Glutamatergic neuron (in vitro differentiated cells): ENCODE measurements around the gene MAB21L2. TPM values are rescaled to one million over a fixed set of nuclear protein-coding genes. Genes with fewer than 3 reads are reported as not detected.

Experiments used
- DNase-seq: peaks from one replicate; pipeline ENCODE4 v3.0.0; 2022
- H3K27ac Mint-ChIP-seq: one replicate; pipeline ENCODE4 v1.8.0; 2020; ENCODE audit warnings: mild to moderate bottlenecking, mixed read lengths, inconsistent platforms; ENCODE audit not compliant: unreplicated experiment
- H3K27me3 Mint-ChIP-seq: one replicate; pipeline ENCODE4 v1.8.0; 2020; ENCODE audit warnings: mild to moderate bottlenecking, moderate library complexity, mixed read lengths, inconsistent platforms; ENCODE audit not compliant: unreplicated experiment
- H3K36me3 Mint-ChIP-seq: one replicate; pipeline ENCODE4 v1.8.0; 2020; ENCODE audit warnings: mild to moderate bottlenecking, mixed read lengths, inconsistent platforms; ENCODE audit not compliant: unreplicated experiment
- H3K4me1 Mint-ChIP-seq: one replicate; pipeline ENCODE4 v1.8.0; 2020; ENCODE audit warnings: mild to moderate bottlenecking, low read depth, mixed read lengths, inconsistent platforms; ENCODE audit not compliant: unreplicated experiment
- H3K4me3 Mint-ChIP-seq: one replicate; pipeline ENCODE4 v1.8.0; 2020; ENCODE audit warnings: mild to moderate bottlenecking, mixed read lengths, inconsistent platforms; ENCODE audit not compliant: unreplicated experiment
- H3K9me3 Mint-ChIP-seq: one replicate; pipeline ENCODE4 v1.8.0; 2020; ENCODE audit warnings: mild to moderate bottlenecking, moderate library complexity, mixed read lengths, inconsistent platforms; ENCODE audit not compliant: unreplicated experiment
- total RNA-seq: library from RNA; stranded (reverse); fragmentation: NEBNext Ultra II Directional; extraction: Animal tissue kit (Norgen Biotek cat#: 25700); gene quantifications from one replicate; pipeline ENCODE4 v1.2.1, GENCODE V29; 2021; ENCODE audit not compliant: unreplicated experiment
- TF ChIP-seq, protein P1 (sequence below): fragments of 200-600 bp; sonication (generic); IDR thresholded peaks from one replicate; pipeline ENCODE4 v1.5.0; 2021; ENCODE audit not compliant: partially characterized antibody, unreplicated experiment

The MAB21L2 gene
- total RNA-seq, 1 donor from 2014 or later = 3.4 TPM

DNA sequence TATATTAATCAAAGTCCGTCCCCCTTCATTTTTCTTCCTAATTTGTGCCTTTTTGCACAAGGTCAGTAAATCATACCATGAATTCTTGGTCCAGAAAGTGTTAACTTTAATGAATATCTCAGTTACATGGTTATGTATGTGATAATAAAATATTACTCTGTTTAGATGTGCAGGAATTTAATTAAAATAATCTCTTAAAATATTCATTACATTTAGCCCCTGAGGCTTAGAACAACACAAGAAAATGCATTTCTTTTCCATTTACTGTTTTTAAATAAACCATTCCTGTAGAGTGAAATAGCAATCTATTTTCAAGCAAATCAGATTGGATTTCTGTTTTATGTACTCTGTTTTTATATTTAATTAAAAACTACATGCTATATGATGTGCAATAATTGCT is 17.6 kb downstream of the MAB21L2 start:
- no peak for DNase-seq
- Mint-ChIP-seq H3K27me3 (no peaks in the 10 kb centered on the region), H3K9me3 (peaks cover 2% of the 10 kb centered on the region), H3K27ac (no peak overlapping the region), H3K36me3 (no peaks in the 10 kb centered on the region), H3K4me3 (no peak overlapping the region), H3K4me1 (peaks cover 7% of the 10 kb centered on the region)
- TF ChIP-seq, protein P1, sequence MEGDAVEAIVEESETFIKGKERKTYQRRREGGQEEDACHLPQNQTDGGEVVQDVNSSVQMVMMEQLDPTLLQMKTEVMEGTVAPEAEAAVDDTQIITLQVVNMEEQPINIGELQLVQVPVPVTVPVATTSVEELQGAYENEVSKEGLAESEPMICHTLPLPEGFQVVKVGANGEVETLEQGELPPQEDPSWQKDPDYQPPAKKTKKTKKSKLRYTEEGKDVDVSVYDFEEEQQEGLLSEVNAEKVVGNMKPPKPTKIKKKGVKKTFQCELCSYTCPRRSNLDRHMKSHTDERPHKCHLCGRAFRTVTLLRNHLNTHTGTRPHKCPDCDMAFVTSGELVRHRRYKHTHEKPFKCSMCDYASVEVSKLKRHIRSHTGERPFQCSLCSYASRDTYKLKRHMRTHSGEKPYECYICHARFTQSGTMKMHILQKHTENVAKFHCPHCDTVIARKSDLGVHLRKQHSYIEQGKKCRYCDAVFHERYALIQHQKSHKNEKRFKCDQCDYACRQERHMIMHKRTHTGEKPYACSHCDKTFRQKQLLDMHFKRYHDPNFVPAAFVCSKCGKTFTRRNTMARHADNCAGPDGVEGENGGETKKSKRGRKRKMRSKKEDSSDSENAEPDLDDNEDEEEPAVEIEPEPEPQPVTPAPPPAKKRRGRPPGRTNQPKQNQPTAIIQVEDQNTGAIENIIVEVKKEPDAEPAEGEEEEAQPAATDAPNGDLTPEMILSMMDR = no peak

DNA sequence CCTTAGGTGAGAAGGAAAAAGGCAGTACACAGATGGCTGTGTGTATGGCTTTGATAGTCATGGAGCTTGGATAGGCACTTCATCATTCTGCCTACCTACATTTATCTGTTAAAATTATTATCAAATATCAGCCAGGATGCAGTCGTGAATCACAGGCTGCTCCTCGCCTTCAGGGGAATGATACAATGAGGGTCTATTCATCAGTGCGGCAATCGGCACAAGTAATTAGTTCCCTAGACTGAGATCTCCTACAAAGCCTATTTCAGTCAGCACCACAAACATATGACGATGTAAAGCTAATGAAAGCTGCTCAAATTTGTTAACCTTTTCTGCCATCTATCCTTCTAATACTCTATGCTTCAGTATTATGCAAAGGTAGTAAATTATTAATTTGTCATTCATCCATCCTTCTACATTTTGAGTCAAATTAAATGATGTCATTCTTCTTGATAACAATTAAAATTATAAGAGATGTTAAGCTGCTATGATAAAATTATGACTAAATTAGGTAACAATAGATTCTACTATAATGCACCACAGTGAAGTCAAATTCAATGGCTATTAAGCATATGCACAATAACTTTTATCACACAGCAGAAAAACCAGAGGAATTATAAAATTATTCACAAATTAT is 19.0 kb downstream of the MAB21L2 start:
- TF ChIP-seq, protein P1 = no peak
- no peak overlapping the region for H3K4me3 Mint-ChIP-seq
- no peak overlapping the region for H3K27ac Mint-ChIP-seq
- no peaks in the 10 kb centered on the region for H3K27me3 Mint-ChIP-seq
- no peaks in the 10 kb centered on the region for H3K36me3 Mint-ChIP-seq
- DNase-seq = no peak
- peaks cover 7% of the 10 kb centered on the region for H3K4me1 Mint-ChIP-seq
- peaks cover 2% of the 10 kb centered on the region for H3K9me3 Mint-ChIP-seq

DNA sequence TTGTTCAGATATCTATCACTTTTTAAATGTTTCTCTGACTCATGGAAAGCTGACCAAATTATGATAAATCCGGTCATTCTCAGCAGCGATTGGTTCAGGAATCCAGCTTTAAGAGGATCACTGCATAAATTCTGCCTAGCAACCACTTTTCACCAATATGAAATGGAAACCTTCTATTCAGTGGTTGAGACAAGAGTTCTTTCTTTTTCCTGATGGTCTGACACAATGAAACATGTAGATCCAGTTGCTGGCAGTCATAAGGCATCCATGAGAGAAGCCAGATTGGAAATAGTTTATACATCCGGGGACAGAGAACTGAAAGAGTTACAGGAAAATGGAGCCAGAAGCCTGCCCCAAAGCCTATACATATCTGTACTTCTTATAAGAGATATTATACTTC is 27.2 kb downstream of the MAB21L2 start:
- H3K36me3 Mint-ChIP-seq = no peaks in the 10 kb centered on the region
- no peak overlapping the region for H3K27ac Mint-ChIP-seq
- no peaks in the 10 kb centered on the region for H3K9me3 Mint-ChIP-seq
- TF ChIP-seq, protein P1 = no peak
- H3K4me3 Mint-ChIP-seq = no peak overlapping the region
- H3K4me1 Mint-ChIP-seq = no peaks in the 10 kb centered on the region
- H3K27me3 Mint-ChIP-seq = no peaks in the 10 kb centered on the region
- DNase-seq = no peak

DNA sequence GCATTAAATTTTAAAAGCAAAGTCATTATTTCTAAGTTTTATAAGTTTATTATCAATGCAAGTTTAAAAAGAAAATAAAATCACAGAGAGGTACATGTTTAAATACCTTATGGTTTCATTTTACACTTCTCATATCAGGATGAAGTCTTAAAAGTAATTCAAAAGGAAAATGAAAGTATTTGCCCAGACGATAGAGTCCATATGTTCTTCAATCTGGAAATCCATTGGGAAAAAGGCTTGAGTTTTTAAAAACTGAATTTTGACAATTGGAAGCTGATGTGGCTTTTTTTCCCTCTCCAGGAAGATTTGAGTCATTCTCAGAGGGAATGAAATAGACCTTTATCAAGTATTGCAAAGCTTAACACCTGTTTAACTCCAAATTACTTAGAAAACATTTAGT is 37.1 kb downstream of the MAB21L2 start:
- Mint-ChIP-seq H3K4me3 (no peak overlapping the region), H3K27me3 (no peaks in the 10 kb centered on the region), H3K4me1 (no peaks in the 10 kb centered on the region), H3K27ac (no peak overlapping the region), H3K9me3 (no peaks in the 10 kb centered on the region), H3K36me3 (no peaks in the 10 kb centered on the region)
- DNase-seq = no peak
- TF ChIP-seq, protein P1 = no peak

DNA sequence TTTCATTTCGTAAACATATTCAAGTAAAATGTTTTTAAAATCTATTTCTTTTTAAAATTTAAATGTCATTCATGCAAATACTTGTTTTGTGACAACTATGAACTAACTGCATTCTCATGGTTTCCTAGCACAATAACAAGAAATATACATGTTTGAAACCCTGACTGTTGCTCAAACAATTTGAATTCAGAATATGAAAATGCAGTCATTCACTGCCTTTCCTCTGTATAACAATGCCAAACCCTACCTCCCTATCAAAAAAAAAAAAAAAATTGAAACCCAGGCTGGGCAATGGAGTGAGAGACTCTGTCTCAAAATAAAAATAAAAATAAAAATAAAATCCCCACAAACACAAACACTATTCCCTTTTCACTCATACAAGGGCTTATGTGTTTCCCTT is 42.1 kb downstream of the MAB21L2 start:
- Mint-ChIP-seq H3K9me3 (no peaks in the 10 kb centered on the region), H3K27me3 (no peaks in the 10 kb centered on the region), H3K4me3 (no peak overlapping the region), H3K36me3 (no peaks in the 10 kb centered on the region), H3K27ac (no peak overlapping the region), H3K4me1 (no peaks in the 10 kb centered on the region)
- TF ChIP-seq, protein P1 = no peak
- DNase-seq = no peak
